Lung (tissue), 12 donors: Measurements from ENCODE around the gene ATXN1. TPM values are rescaled to one million over a fixed set of nuclear protein-coding genes. Genes with fewer than 3 reads are reported as not detected.

Experiments used
- ATAC-seq: fragments of 200-7000 bp; cut with Tn5 transposase; one replicate; pipeline ENCODE4 v1.9.1; 2020; ENCODE audit warnings: moderate number of reproducible peaks; ENCODE audit not compliant: insufficient read depth, low FRiP score
- DNase-seq, 3 donors: peaks; one replicate each; pipeline ENCODE4 v3.0.0-alpha.2; 2013 to 2017
- H3K27ac ChIP-seq, 2 donors: one replicate each; pipeline ENCODE4 v1.5.1; 2013; ENCODE audit warnings: mild to moderate bottlenecking in 2 of 2, moderate library complexity in 2 of 2, control low read depth in 1 of 2, inconsistent platforms in 1 of 2, low read depth in 1 of 2, low read length in 1 of 2
- H3K27me3 ChIP-seq, 3 donors: one replicate each; pipeline ENCODE4 v1.5.1; 2013; ENCODE audit warnings: low read length in 2 of 3; ENCODE audit not compliant: control insufficient read depth in 3 of 3, insufficient read depth in 3 of 3
- H3K36me3 ChIP-seq, 4 donors: one replicate each; pipeline ENCODE4 v1.5.1; 2013; ENCODE audit warnings: low read length in 4 of 4, mild to moderate bottlenecking in 1 of 4, moderate library complexity in 1 of 4; ENCODE audit not compliant: control insufficient read depth in 4 of 4, insufficient read depth in 4 of 4
- H3K4me1 ChIP-seq, 5 donors: one replicate each; pipeline ENCODE4 v1.5.1; 2013; ENCODE audit warnings: low read length in 5 of 5, mild to moderate bottlenecking in 2 of 5, moderate library complexity in 1 of 5; ENCODE audit not compliant: control insufficient read depth in 5 of 5, insufficient read depth in 5 of 5
- H3K4me3 ChIP-seq: one replicate; pipeline ENCODE4 v1.5.1; 2013; ENCODE audit warnings: mild to moderate bottlenecking, control low read depth, moderate library complexity
- H3K9ac ChIP-seq, 2 donors: one replicate each; pipeline ENCODE4 v1.5.1; 2013; ENCODE audit warnings: low read length in 2 of 2, control low read depth in 1 of 2; ENCODE audit not compliant: insufficient read depth in 1 of 2
- H3K9me3 ChIP-seq, 4 donors: one replicate each; pipeline ENCODE4 v1.5.1; 2013; ENCODE audit warnings: low read length in 3 of 4, mild to moderate bottlenecking in 1 of 4, moderate library complexity in 1 of 4; ENCODE audit not compliant: control insufficient read depth in 4 of 4, insufficient read depth in 3 of 4
- CTCF ChIP-seq: IDR thresholded peaks from 2 replicates; pipeline ENCODE4 v1.5.1; 2012; ENCODE audit warnings: mild to moderate bottlenecking; ENCODE audit errors: control extremely low read depth, extremely low read depth
- WGBS, 2 donors: extraction: QIAGEN DNeasy Blood & Tissue Kit; methylation state at CpG; one replicate each; pipeline ENCODE4 v1.1.7; 2013; 5-methylcytosine and 5-hydroxymethylcytosine counted together
- polyA plus RNA-seq, 2 donors: library from polyadenylated mRNA; stranded (reverse); fragments of 200-250 nt; gene quantifications; one replicate each; pipeline ENCODE4 v1.2.1, GENCODE V29; 2013
- total RNA-seq, 2 donors: library from RNA; depleted of rRNA in 1 of 2; stranded (reverse); fragments of >200 nt in 1 of 2; gene quantifications; one replicate each; pipeline ENCODE4 v1.2.1, GENCODE V29; 2014 to 2021
- donor health status: control.
- donor health status: control.
- donor health status: Bipolar disorder and iron deficiency.
- donor health status: healthy.
- donor health status: DM: yes; HTN: yes; CAD: no.

Gene ATXN1
- total and polyA plus RNA-seq, 4 donors: 9.7 to 108 (median 34.9) TPM

- TF ChIP-seq CTCF: no peak
- Histone ChIP-seq H3K9ac (no peak overlapping the region), H3K4me1 (peaks cover 0 to 50% (median 25%) of the 10 kb centered on the region in 5 donors), H3K27ac (no peak overlapping the region), H3K36me3 (peaks cover 0 to 3% (median 0%) of the 10 kb centered on the region in 4 donors), H3K4me3 (no peak overlapping the region), H3K27me3 (no peaks in the 10 kb centered on the region), H3K9me3 (no peaks in the 10 kb centered on the region)
- ATAC-seq: no peak
- DNase-seq: no peak
- 98% methylated on average over 10 of the region's 10 CpGs for WGBS, 2 donors
Measured at GRCh38 chr6:16429669-16430068, 331.6 kb downstream of the ATXN1 start.

- no peak for DNase-seq
- Histone ChIP-seq H3K9me3 (no peaks in the 10 kb centered on the region), H3K36me3 (peaks cover 0 to 3% (median 0%) of the 10 kb centered on the region in 4 donors), H3K4me3 (no peak overlapping the region), H3K9ac (no peak overlapping the region), H3K27ac (no peak overlapping the region), H3K4me1 (peaks cover 0 to 25% (median 20%) of the 10 kb centered on the region in 5 donors), H3K27me3 (no peaks in the 10 kb centered on the region)
- no peak for ATAC-seq
- TF ChIP-seq CTCF: no peak
- 96 to 97% methylated on average over 6 of the region's 6 CpGs for WGBS, 2 donors
Measured at GRCh38 chr6:16427124-16427523, 334.1 kb downstream of the ATXN1 start.

- Histone ChIP-seq H3K36me3 (peaks cover 0 to 3% (median 0%) of the 10 kb centered on the region in 4 donors), H3K4me1 (peaks cover 0 to 21% (median 12%) of the 10 kb centered on the region in 5 donors), H3K27ac (no peak overlapping the region), H3K9ac (no peak overlapping the region), H3K27me3 (no peaks in the 10 kb centered on the region), H3K9me3 (no peaks in the 10 kb centered on the region), H3K4me3 (no peak overlapping the region)
- 94% methylated on average over 4 of the region's 4 CpGs for WGBS, 2 donors
- ATAC-seq (no peak), DNase-seq (no peak)
- TF ChIP-seq CTCF: no peak
Measured at GRCh38 chr6:16425881-16426615, 335.2 kb downstream of the ATXN1 start.
